ENCODE results near the gene TCIRG1.

Gene TCIRG1

GRCh38 chr11:68016904-68017817 is 21.7 kb upstream of the TCIRG1 start:
- DNase-seq (ENCODE audit: low read depth) = no peak

DNA sequence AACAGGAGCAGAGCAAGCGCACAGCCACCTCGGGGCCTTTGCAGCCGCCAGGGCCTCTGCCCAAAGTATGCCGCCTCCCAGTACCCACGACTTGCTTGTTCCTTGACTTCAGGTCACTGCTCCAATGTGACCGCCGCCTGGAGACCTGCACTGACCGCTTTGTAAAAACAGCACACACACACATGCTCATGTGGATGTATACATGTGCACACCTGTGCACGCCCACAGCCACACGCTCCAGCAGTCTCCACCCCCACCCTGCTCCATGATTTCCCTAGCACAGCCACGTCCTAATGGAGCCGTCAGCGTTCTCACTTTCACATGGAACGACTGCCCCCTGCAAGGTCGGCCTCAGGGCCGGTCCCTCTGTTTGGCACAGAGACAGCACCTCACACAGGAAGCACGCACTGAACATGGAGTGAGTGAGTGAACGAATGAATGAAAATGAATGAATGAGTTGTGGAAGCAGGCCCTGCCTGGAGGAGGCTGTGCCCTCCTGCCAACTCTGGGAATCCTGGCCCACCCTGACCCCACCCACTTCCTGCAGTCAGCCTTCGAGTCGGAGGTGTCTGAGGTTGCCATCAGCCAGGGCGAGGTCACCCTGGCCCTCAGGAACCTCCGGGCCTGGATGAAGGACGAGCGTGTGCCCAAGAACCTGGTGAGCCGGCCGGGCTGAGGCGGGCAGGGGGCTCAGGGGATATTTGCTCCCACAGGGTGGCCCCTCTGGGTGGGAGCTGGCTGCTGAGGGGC is 20.7 kb upstream of the TCIRG1 start:
- no peak for DNase-seq (ENCODE audit: low read depth)

GRCh38 chr11:68018730-68019190 is 20.1 kb upstream of the TCIRG1 start:
- DNase-seq (ENCODE audit: low read depth) = no peak

DNA sequence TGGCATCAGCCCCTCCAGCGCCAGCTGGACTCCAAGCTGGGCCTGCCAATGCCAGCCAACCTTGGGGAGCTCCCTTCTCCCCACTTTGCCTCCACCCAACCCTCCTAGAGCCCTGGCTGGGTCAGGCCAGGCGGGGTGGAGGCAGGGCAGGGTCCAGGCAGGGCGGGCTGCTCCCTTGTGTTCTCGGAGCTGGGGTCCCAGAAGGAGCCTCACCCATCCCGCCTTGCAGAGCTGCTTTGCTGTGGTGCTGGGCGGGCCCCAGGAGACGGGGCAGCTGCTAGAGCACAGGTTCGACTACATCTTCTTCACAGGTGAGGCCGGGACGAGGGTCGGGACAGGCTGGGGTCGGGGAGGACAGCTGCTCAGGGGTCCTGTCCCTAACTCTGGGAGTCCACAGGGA is 19.3 kb upstream of the TCIRG1 start:
- no peak for DNase-seq (ENCODE audit: low read depth)

DNA sequence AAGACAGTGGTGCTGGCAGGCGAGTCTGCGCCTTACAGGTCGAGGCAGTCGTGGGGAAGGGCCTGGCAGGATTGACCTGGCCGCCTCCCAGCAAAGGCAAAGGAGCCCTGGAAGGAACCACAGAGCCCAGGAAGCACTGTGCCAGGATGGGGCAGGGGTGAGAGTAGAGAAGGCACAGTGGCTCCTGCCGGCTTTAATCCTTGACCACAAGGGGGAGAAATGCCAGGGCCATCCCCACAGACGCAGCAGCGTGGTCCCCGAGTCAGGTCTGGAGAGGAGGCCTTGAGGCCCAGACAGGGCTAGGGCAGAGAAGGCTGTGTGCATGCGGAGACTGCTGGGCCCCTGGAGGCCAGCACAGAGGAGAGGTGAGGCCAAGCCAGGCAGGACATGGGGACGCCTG is 18.2 kb upstream of the TCIRG1 start:
- DNase-seq (ENCODE audit: low read depth) = no peak

- no peak for DNase-seq (ENCODE audit: low read depth)
Observed at GRCh38 chr11:68021167-68021787, 17.5 kb upstream of the TCIRG1 start.

- no peak for DNase-seq (ENCODE audit: low read depth)
Observed at GRCh38 chr11:68022531-68022930, 16.3 kb upstream of the TCIRG1 start.

GRCh38 chr11:68024508-68024907 is 14.3 kb upstream of the TCIRG1 start:
- no peak for DNase-seq (ENCODE audit: low read depth)

DNA sequence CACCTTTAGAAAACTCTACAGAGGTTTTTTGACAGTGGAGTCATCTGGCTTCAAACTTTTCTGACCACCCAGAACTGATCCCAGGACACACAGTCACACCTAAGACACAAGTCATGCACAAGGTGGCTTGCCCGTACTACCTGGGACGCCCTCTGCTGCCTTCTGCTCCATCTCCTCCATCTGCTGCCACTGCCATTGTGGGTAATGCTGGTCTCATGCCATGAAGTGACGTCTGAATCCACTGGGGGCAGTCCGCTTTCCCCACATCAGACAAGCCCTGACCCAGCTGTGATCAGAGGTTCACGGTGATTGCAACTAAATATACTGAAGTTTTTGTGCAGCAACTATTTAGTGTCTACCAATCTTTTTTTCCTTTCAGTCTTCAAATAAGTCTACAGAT is 13.8 kb upstream of the TCIRG1 start:
- DNase-seq (ENCODE audit: low read depth) = no peak

DNA sequence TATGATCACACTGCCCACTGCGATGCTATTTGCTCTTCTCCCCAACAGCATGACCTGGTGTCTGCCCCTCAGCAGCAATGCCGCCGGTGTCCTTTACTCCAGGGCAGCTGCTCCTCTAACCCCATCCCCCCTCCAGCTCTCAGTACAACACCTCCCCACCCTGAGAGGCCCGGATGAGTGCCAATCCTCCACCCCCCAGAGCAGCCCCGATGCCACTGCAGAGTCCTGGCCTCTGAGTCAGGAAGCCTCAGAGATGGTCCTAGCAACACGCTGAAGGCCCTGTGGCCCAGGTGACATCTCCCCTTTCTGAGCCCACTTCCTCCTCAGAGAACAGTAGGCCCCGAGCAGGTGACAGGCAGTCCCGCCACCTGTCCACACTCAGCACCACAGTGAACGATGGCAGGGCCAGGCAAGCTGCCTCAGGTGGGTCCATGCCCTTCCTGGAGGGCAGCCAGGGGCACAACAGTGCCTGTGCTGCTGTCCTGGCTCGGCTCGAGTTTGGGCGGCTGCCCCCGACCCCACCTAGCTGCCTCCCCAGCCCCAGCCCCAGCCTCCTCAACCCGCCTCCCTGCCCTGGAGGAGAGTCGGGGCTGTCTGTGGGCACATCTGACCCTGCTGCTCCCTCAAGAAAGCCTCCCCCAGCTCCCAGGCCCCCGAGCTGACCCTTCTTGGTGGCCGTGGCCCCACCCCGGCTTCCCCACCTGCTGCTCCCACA is 12.3 kb upstream of the TCIRG1 start:
- DNase-seq (ENCODE audit: low read depth) = no peak

- DNase-seq (ENCODE audit: low read depth) = no peak
Observed at GRCh38 chr11:68027667-68028066, 11.2 kb upstream of the TCIRG1 start.

- DNase-seq (ENCODE audit: low read depth) = no peak
Observed at GRCh38 chr11:68028802-68029545, 9.9 kb upstream of the TCIRG1 start.

GRCh38 chr11:68030318-68031143 is 8.3 kb upstream of the TCIRG1 start, which contains the start of gene NDUFS8:
Gene NDUFS8, plus strand, starts transcription at chr11:68030681. Its CDS starts 1,471 bp downstream, at chr11:68032152.
- DNase-seq (ENCODE audit: low read depth) = peak; percentile 95

- DNase-seq (ENCODE audit: low read depth) = no peak
Observed at GRCh38 chr11:68031144-68031464, 7.7 kb upstream of the TCIRG1 start.

DNA sequence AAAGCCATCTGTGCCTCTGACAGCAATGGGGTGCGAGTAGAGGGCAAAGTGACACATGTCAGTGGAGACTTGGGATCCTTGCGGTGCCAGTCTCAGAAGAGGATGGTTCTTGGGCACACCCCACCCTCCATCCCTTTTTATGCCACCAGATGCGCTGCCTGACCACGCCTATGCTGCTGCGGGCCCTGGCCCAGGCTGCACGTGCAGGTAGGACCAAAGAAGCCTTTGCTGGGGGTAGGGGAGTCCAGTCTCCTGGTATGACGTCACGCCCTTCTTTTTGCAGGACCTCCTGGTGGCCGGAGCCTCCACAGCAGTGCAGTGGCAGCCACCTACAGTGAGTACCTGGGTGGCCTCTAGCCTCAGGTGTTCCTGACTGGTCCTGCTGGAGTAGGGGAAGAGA is 6.8 kb upstream of the TCIRG1 start:
- DNase-seq (ENCODE audit: low read depth) = no peak

DNA sequence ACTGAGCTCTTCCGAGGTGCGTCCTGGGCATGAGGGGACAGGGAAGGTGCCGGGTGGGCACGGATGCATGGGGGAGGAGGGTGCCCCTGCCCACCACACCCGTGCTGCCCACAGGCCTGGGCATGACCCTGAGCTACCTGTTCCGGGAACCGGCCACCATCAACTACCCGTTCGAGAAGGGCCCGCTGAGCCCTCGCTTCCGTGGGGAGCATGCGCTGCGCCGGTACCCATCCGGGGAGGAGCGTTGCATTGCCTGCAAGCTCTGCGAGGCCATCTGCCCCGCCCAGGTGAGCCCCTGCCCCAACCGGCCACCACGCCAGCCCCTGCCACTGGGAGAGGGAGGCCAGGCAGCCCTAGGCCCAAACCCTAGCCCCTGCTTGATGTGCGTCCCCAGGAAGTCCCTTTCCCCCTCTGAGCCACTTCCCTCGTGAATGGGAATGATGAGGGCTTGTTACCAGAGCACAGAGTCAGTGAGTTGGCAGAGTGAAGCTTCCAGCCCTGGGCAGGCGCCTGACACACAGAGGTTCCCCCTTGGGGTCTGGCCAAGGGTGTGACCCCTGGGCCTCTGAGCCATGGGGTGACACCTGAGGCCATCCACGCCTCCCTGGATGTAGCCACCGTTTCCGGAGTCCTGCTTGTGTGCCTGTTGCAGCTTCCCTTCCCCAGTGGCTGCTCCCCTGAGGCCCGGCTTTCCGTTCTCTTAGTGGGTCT is 5.7 kb upstream of the TCIRG1 start:
- DNase-seq (ENCODE audit: low read depth) = no peak

- DNase-seq (ENCODE audit: low read depth) = no peak
Observed at GRCh38 chr11:68033708-68034045, 5.1 kb upstream of the TCIRG1 start.

- DNase-seq (ENCODE audit: low read depth) = no peak
Observed at GRCh38 chr11:68035266-68035876, 3.5 kb upstream of the TCIRG1 start.

- no peak for DNase-seq (ENCODE audit: low read depth)
Observed at GRCh38 chr11:68036141-68036716, 2.6 kb upstream of the TCIRG1 start.

All from stimulated activated CD8-positive, alpha-beta memory T cell treated with anti-CD3 and anti-CD28 coated beads, Interleukin-15, amount 100 ng/mL, for 1 hour (primary cell).